Calu3 (cell line): ENCODE results near the gene MTREX. TPM values are rescaled to one million over a fixed set of nuclear protein-coding genes. Genes with fewer than 3 reads are reported as not detected.

Experiments used
- BruUV-seq: library from RNA; stranded (reverse); fragments of 400-500 nt; replicated peaks from 2 replicates; lab custom pipeline; 2021; lab: Mats Ljungman, UMichigan
- CTCF ChIA-PET: fragments of 300-600 bp; sonication (Branson Sonifier 250); formaldehyde crosslinking; loops from one replicate; lab custom pipeline; 2022; ENCODE audit warnings: antibody characterized with exemption; lab: Charles Lee
- DNase-seq: peaks from one replicate; pipeline ENCODE4 v3.0.0; 2022
- H3K27ac Mint-ChIP-seq: one replicate; pipeline ENCODE4 v1.8.0; 2022; ENCODE audit warnings: mixed read lengths; ENCODE audit not compliant: unreplicated experiment
- H3K27me3 Mint-ChIP-seq: one replicate; pipeline ENCODE4 v1.8.0; 2022; ENCODE audit warnings: mixed read lengths; ENCODE audit not compliant: unreplicated experiment
- H3K36me3 Mint-ChIP-seq: one replicate; pipeline ENCODE4 v1.8.0; 2022; ENCODE audit warnings: mild to moderate bottlenecking, moderate library complexity, mixed read lengths; ENCODE audit not compliant: insufficient read depth, unreplicated experiment
- H3K4me1 Mint-ChIP-seq: one replicate; pipeline ENCODE4 v1.8.0; 2022; ENCODE audit warnings: mild to moderate bottlenecking, low read depth, mixed read lengths; ENCODE audit not compliant: unreplicated experiment
- H3K4me3 Mint-ChIP-seq: one replicate; pipeline ENCODE4 v1.8.0; 2022; ENCODE audit warnings: mild to moderate bottlenecking, low read depth, moderate library complexity, mixed read lengths; ENCODE audit not compliant: unreplicated experiment
- H3K9me3 Mint-ChIP-seq: one replicate; pipeline ENCODE4 v1.8.0; 2022; ENCODE audit warnings: low read depth, mixed read lengths; ENCODE audit not compliant: unreplicated experiment
- CTCF ChIP-seq: fragments of 200-600 bp; IDR thresholded peaks from one replicate; pipeline ENCODE4 v1.8.0; 2022; ENCODE audit warnings: antibody characterized with exemption; ENCODE audit not compliant: unreplicated experiment
- intact Hi-C: fragments of 100-400 bp; cut with micrococcal nuclease; formaldehyde crosslinking; loops from one replicate; pipeline ENCODE4 v1.10.0; 2022; ENCODE audit not compliant: unreplicated experiment
- total RNA-seq: library from RNA; stranded (reverse); gene quantifications from 2 replicates; pipeline ENCODE4 v1.2.3, GENCODE V29; 2022

Gene MTREX
- total RNA-seq, 1 experiment from 2014 or later: 73.9 TPM

GRCh38 chr5:55372130-55372925 lies 64.5 kb downstream of the MTREX start:
- no peaks in the 10 kb centered on the region for H3K27me3 Mint-ChIP-seq
- H3K4me3 Mint-ChIP-seq: no peak overlapping the region
- peaks cover 12% of the 10 kb centered on the region for H3K4me1 Mint-ChIP-seq
- H3K9me3 Mint-ChIP-seq: peaks cover 9% of the 10 kb centered on the region
- peaks cover 13% of the 10 kb centered on the region for H3K36me3 Mint-ChIP-seq
- TF ChIP-seq CTCF: no peak
- CTCF ChIA-PET: no interaction called here
- peak overlapping the region; percentile 50 for H3K27ac Mint-ChIP-seq
- intact Hi-C loops: no loop called here
- DNase-seq: no peak
- no TSS peak for BruUV-seq

DNA sequence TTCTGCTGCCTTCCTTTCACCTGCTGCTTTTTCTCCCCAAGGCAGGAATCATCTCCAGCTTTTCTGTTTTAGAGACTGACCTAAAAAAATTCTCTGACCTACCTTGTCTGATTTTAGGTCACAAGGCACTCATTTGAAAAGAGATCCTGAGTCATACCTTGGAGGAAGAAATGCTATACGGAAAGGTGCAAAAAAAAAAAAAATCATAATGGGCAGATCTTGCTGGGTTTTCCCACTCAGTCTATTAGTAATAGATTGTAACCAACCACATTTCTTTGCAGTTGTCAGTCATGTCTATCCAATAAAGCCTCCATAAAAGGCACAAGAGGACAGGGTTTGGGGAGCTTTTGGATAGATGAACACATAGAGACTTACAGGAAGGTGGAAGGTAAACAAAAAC lies 70.0 kb downstream of the MTREX start:
- BruUV-seq: no TSS peak
- Mint-ChIP-seq H3K4me3 (peak overlapping the region; percentile 1), H3K27ac (peak overlapping the region; percentile 67), H3K4me1 (peaks cover 10% of the 10 kb centered on the region), H3K36me3 (peaks cover 6% of the 10 kb centered on the region), H3K9me3 (peaks cover 7% of the 10 kb centered on the region), H3K27me3 (no peaks in the 10 kb centered on the region)
- DNase-seq: no peak
- no peak for TF ChIP-seq CTCF
- intact Hi-C loops: no loop called here
- CTCF ChIA-PET: interaction anchor here (0.7 kb wide), 1 partner anchor 32 kb away, joined by 5 read pairs; no protein-coding TSS in a partner anchor

- Mint-ChIP-seq H3K4me3 (no peak overlapping the region), H3K27ac (no peak overlapping the region), H3K4me1 (peaks cover 13% of the 10 kb centered on the region), H3K36me3 (peaks cover 21% of the 10 kb centered on the region), H3K9me3 (peaks cover 3% of the 10 kb centered on the region), H3K27me3 (no peaks in the 10 kb centered on the region)
- CTCF ChIA-PET: interaction anchor here (0.6 kb wide), 1 partner anchor 255 kb away, joined by 3 read pairs; no protein-coding TSS in a partner anchor
- intact Hi-C loops: no loop called here
- BruUV-seq: no TSS peak
- no peak for TF ChIP-seq CTCF
- DNase-seq: no peak
Observed at GRCh38 chr5:55383254-55383653, 75.5 kb downstream of the MTREX start.

GRCh38 chr5:55384072-55384471 lies 76.3 kb downstream of the MTREX start:
- DNase-seq: no peak
- intact Hi-C loops: no loop called here
- no peak for TF ChIP-seq CTCF
- CTCF ChIA-PET: no interaction called here
- H3K4me3 Mint-ChIP-seq: no peak overlapping the region
- peaks cover 13% of the 10 kb centered on the region for H3K4me1 Mint-ChIP-seq
- peaks cover 3% of the 10 kb centered on the region for H3K9me3 Mint-ChIP-seq
- BruUV-seq: no TSS peak
- H3K36me3 Mint-ChIP-seq: peaks cover 21% of the 10 kb centered on the region
- no peak overlapping the region for H3K27ac Mint-ChIP-seq
- H3K27me3 Mint-ChIP-seq: no peaks in the 10 kb centered on the region
